H9 (cell line): ENCODE measurements around the gene SIM1. TPM values are rescaled to one million over a fixed set of nuclear protein-coding genes. Genes with fewer than 3 reads are reported as not detected.

ENCODE experiments used
- DNase-seq: peaks from one replicate; pipeline ENCODE4 v3.0.0-alpha.2; 2017
- H2AFZ ChIP-seq: one replicate; pipeline ENCODE4 v1.6.1; 2013; ENCODE audit warnings: mild to moderate bottlenecking, low read length, control low read depth, moderate library complexity
- H2AK5ac ChIP-seq: 2 replicates; pipeline ENCODE4 v1.6.1; 2013; ENCODE audit warnings: low read length, control low read depth, mixed read lengths; ENCODE audit not compliant: insufficient read length
- H2BK120ac ChIP-seq: one replicate; pipeline ENCODE4 v1.6.1; 2013; ENCODE audit warnings: low read depth, mild to moderate bottlenecking, low read length, control low read depth, inconsistent platforms; ENCODE audit not compliant: poor library complexity, severe bottlenecking
- H2BK12ac ChIP-seq: 2 replicates; pipeline ENCODE4 v1.6.1; 2013; ENCODE audit warnings: low read length, control low read depth, mixed read lengths, low read depth; ENCODE audit not compliant: insufficient read length
- H2BK15ac ChIP-seq: 2 replicates; pipeline ENCODE4 v1.6.1; 2013; ENCODE audit warnings: low read depth, low read length, control low read depth
- H2BK20ac ChIP-seq: one replicate; pipeline ENCODE4 v1.6.1; 2013; ENCODE audit warnings: low read depth, mild to moderate bottlenecking, low read length, control low read depth, inconsistent platforms; ENCODE audit not compliant: poor library complexity, severe bottlenecking
- H2BK5ac ChIP-seq: 2 replicates; pipeline ENCODE4 v1.6.1; 2013; ENCODE audit warnings: low read length, control low read depth, mixed read lengths; ENCODE audit not compliant: insufficient read length
- H3K14ac ChIP-seq: 2 replicates; pipeline ENCODE4 v1.6.1; 2013; ENCODE audit warnings: low read length, control low read depth; ENCODE audit not compliant: insufficient read depth
- H3K18ac ChIP-seq: 2 replicates; pipeline ENCODE4 v1.6.1; 2013; ENCODE audit warnings: low read depth, mild to moderate bottlenecking, mixed read lengths, low read length, control low read depth; ENCODE audit not compliant: insufficient read length
- H3K23ac ChIP-seq: 2 replicates; pipeline ENCODE4 v1.6.1; 2013; ENCODE audit warnings: low read length, control low read depth, mixed read lengths, low read depth; ENCODE audit not compliant: insufficient read length
- H3K23me2 ChIP-seq: 2 replicates; pipeline ENCODE4 v1.6.1; 2013; ENCODE audit warnings: low read depth, mild to moderate bottlenecking, mixed read lengths, low read length, control low read depth; ENCODE audit not compliant: insufficient read length, poor library complexity, severe bottlenecking
- H3K27ac ChIP-seq: 2 replicates; pipeline ENCODE4 v1.5.1; 2013; ENCODE audit warnings: low read length, control low read depth, mixed read lengths, low read depth; ENCODE audit not compliant: insufficient read length
- H3K27me3 ChIP-seq: 2 replicates; pipeline ENCODE4 v1.6.1; 2013; ENCODE audit warnings: low read length, control low read depth, inconsistent platforms; ENCODE audit not compliant: insufficient read depth
- H3K4ac ChIP-seq: 2 replicates; pipeline ENCODE4 v1.6.1; 2013; ENCODE audit warnings: low read depth, mild to moderate bottlenecking, control low read depth, inconsistent platforms, low read length, moderate library complexity
- H3K4me1 ChIP-seq: 2 replicates; pipeline ENCODE4 v1.6.1; 2013; ENCODE audit warnings: low read length, control low read depth, inconsistent platforms; ENCODE audit not compliant: insufficient read depth
- H3K4me2 ChIP-seq: 2 replicates; pipeline ENCODE4 v1.6.1; 2013; ENCODE audit warnings: low read length, control low read depth, mixed read lengths; ENCODE audit not compliant: insufficient read length, insufficient read depth
- H3K56ac ChIP-seq: 2 replicates; pipeline ENCODE4 v1.6.1; 2013; ENCODE audit warnings: low read depth, mild to moderate bottlenecking, mixed read lengths, low read length, control low read depth; ENCODE audit not compliant: insufficient read length
- H3K79me1 ChIP-seq: 2 replicates; pipeline ENCODE4 v1.6.1; 2013; ENCODE audit warnings: low read depth, mild to moderate bottlenecking, moderate library complexity, low read length, control low read depth, inconsistent platforms; ENCODE audit not compliant: insufficient read depth, poor library complexity, severe bottlenecking
- H3K79me2 ChIP-seq: 2 replicates; pipeline ENCODE4 v1.6.1; 2013; ENCODE audit warnings: low read length, control low read depth, inconsistent platforms; ENCODE audit not compliant: insufficient read depth
- H3K9ac ChIP-seq: 2 replicates; pipeline ENCODE4 v1.6.1; 2013; ENCODE audit warnings: low read length, control low read depth, mixed read lengths; ENCODE audit not compliant: insufficient read length; ENCODE audit errors: extremely low read depth
- H3K9me3 ChIP-seq: one replicate; pipeline ENCODE4 v1.6.1; 2013; ENCODE audit warnings: low read depth, low read length, inconsistent platforms; ENCODE audit not compliant: control insufficient read depth
- H3T11ph ChIP-seq: one replicate; pipeline ENCODE4 v1.6.1; 2013; ENCODE audit warnings: mild to moderate bottlenecking, low read length, control low read depth, inconsistent platforms
- H4K20me1 ChIP-seq: one replicate; pipeline ENCODE4 v1.6.1; 2013; ENCODE audit not compliant: control insufficient read depth, insufficient read length, insufficient read depth
- H4K5ac ChIP-seq: 2 replicates; pipeline ENCODE4 v1.6.1; 2013; ENCODE audit warnings: low read depth, mild to moderate bottlenecking, mixed read lengths, low read length, control low read depth; ENCODE audit not compliant: insufficient read length
- H4K8ac ChIP-seq: replicated peaks from 2 replicates; pipeline ENCODE4 v1.6.1; 2013; ENCODE audit warnings: low read length, control low read depth, mixed read lengths, low read depth; ENCODE audit not compliant: insufficient read length
- H4K91ac ChIP-seq: 2 replicates; pipeline ENCODE4 v1.6.1; 2013; ENCODE audit warnings: low read depth, mild to moderate bottlenecking, moderate library complexity, mixed read lengths, low read length, control low read depth; ENCODE audit not compliant: insufficient read length
- H3K27ac Mint-ChIP-seq, 3 experiments: 2 replicates in 2 of 3; 3 replicates in 1 of 3; pipeline ENCODE4 v1.8.0; 2020 to 2021; ENCODE audit warnings: mixed read lengths in 3 of 3, mild to moderate bottlenecking in 1 of 3, moderate library complexity in 1 of 3
- H3K27me3 Mint-ChIP-seq: 2 replicates; pipeline ENCODE4 v1.8.0; 2021; ENCODE audit warnings: low read depth, mild to moderate bottlenecking, moderate library complexity, mixed read lengths
- H3K36me3 Mint-ChIP-seq, 3 experiments: 2 replicates in 2 of 3; 3 replicates in 1 of 3; pipeline ENCODE4 v1.8.0; 2020 to 2021; ENCODE audit warnings: low read depth in 3 of 3, mixed read lengths in 3 of 3; ENCODE audit not compliant: insufficient read depth in 1 of 3
- H3K4me1 Mint-ChIP-seq, 2 experiments: 2 replicates each; pipeline ENCODE4 v1.8.0; 2020; ENCODE audit warnings: mixed read lengths in 2 of 2
- H3K4me3 Mint-ChIP-seq, 2 experiments: 2 replicates in 1 of 2; 3 replicates in 1 of 2; pipeline ENCODE4 v1.8.0; 2020 to 2021; ENCODE audit warnings: mild to moderate bottlenecking in 2 of 2, mixed read lengths in 2 of 2, moderate library complexity in 1 of 2
- H3K9me3 Mint-ChIP-seq, 2 experiments: 2 replicates in 1 of 2; 3 replicates in 1 of 2; pipeline ENCODE4 v1.8.0; 2020; ENCODE audit warnings: mild to moderate bottlenecking in 2 of 2, mixed read lengths in 2 of 2, moderate library complexity in 1 of 2
- WGBS: extraction: QIAGEN DNeasy Blood & Tissue Kit; methylation state at CpG from one replicate; pipeline ENCODE4 v1.1.7; 2013; ENCODE audit warnings: missing lambda C conversion rate, low lambda C conversion rate, mixed read lengths; ENCODE audit not compliant: insufficient read length; ENCODE audit errors: extremely low coverage; 5-methylcytosine and 5-hydroxymethylcytosine counted together
- total RNA-seq: library from RNA; stranded (reverse); gene quantifications from 2 replicates; pipeline ENCODE4 v1.2.1, GENCODE V29; 2021
- TF ChIP-seq, protein P1 (sequence below): fragments of 200-600 bp; sonication (generic); conservative IDR thresholded peaks from 3 replicates; pipeline ENCODE4 v1.8.0; 2021; ENCODE audit warnings: antibody characterized with exemption, mild to moderate bottlenecking

The SIM1 gene
- total RNA-seq, 1 experiment from 2014 or later: not detected

DNA sequence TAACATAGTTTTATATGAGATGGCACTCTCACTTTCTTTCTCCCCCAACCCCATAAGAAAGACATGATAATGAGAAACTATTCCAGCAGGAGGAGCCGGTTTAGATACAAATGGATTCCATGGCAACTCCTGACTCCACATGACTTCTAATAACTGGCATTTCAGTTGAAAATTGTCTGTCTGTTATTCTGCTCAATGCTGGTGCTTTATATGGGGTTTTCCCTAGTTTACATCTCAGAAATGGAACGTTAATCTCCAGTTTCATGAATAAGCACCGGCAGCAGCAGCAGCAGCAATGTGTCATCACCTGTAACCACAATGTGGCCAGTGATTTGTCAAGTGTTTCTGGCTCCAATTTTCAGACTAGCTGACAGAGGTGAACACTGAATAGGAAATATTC lies 8.0 kb upstream of the SIM1 start:
- Histone ChIP-seq H2BK15ac (no peak overlapping the region), H2BK20ac (no peak overlapping the region), H3K56ac (no peak overlapping the region), H3K79me2 (no peaks in the 10 kb centered on the region), H3K14ac (no peak overlapping the region), H2AK5ac (no peak overlapping the region), H3K4me2 (no peak overlapping the region), H2AFZ (no peak overlapping the region), H2BK5ac (no peak overlapping the region), H3K23me2 (no peaks in the 10 kb centered on the region), H3K18ac (no peak overlapping the region), H4K8ac (no peak overlapping the region), H4K91ac (no peak overlapping the region), H3K27me3 (peaks cover 34% of the 10 kb centered on the region), H3T11ph (no peak overlapping the region), H3K23ac (no peak overlapping the region), H3K9me3 (no peaks in the 10 kb centered on the region), H4K5ac (no peak overlapping the region), H3K4me1 (0 out of 2 replicates have a peak, but pooled peaks cover 3% of the 10 kb centered on the region), H2BK120ac (no peak overlapping the region), H3K79me1 (no peaks in the 10 kb centered on the region), H4K20me1 (no peaks in the 10 kb centered on the region), H2BK12ac (no peak overlapping the region), H3K9ac (no peak overlapping the region), H3K4ac (no peak overlapping the region), H3K27ac (no peak overlapping the region)
- TF ChIP-seq, protein P1, sequence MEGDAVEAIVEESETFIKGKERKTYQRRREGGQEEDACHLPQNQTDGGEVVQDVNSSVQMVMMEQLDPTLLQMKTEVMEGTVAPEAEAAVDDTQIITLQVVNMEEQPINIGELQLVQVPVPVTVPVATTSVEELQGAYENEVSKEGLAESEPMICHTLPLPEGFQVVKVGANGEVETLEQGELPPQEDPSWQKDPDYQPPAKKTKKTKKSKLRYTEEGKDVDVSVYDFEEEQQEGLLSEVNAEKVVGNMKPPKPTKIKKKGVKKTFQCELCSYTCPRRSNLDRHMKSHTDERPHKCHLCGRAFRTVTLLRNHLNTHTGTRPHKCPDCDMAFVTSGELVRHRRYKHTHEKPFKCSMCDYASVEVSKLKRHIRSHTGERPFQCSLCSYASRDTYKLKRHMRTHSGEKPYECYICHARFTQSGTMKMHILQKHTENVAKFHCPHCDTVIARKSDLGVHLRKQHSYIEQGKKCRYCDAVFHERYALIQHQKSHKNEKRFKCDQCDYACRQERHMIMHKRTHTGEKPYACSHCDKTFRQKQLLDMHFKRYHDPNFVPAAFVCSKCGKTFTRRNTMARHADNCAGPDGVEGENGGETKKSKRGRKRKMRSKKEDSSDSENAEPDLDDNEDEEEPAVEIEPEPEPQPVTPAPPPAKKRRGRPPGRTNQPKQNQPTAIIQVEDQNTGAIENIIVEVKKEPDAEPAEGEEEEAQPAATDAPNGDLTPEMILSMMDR: 0 out of 3 replicates have a peak, but pooled peaks have one; percentile 21
- H3K9me3 Mint-ChIP-seq: peaks cover 0 to 2% of the 10 kb centered on the region in 2 experiments; a peak in 1 of 5 replicates
- DNase-seq: no peak
- no peaks in the 10 kb centered on the region for H3K36me3 Mint-ChIP-seq
- WGBS: no CpG with 5 or more reads among the region's 3 CpGs
- H3K27ac Mint-ChIP-seq: no peak overlapping the region
- peaks cover 9% of the 10 kb centered on the region for H3K27me3 Mint-ChIP-seq
- peaks cover 5 to 14% of the 10 kb centered on the region in 2 experiments for H3K4me1 Mint-ChIP-seq
- H3K4me3 Mint-ChIP-seq: no peak overlapping the region
